Fibroblast of mammary gland (primary cell): Measurements from ENCODE around the gene RASGRP1.

Source experiments
- DNase-seq: peaks from one replicate; pipeline ENCODE4 v3.0.0-alpha.2; 2010; ENCODE audit warnings: low read depth
- H3K4me3 ChIP-seq: 2 replicates; pipeline ENCODE4 v1.5.1; 2011; ENCODE audit warnings: low read depth, mild to moderate bottlenecking, low read length, moderate library complexity; ENCODE audit not compliant: control insufficient read depth
- CTCF ChIP-seq: conservative IDR thresholded peaks from 2 replicates; pipeline ENCODE4 v1.5.1; 2011; ENCODE audit warnings: low read depth, low read length, inconsistent platforms; ENCODE audit not compliant: control insufficient read depth, insufficient read depth

RASGRP1 gene

GRCh38 chr15:38461066-38461833 lies 103.4 kb downstream of the RASGRP1 start:
- H3K4me3 ChIP-seq, result no peak overlapping the region
- DNase-seq, result peak; percentile 24
- TF ChIP-seq CTCF, result no peak

- no peak for DNase-seq
- no peak for TF ChIP-seq CTCF
- H3K4me3 ChIP-seq, result no peak overlapping the region
Measured at GRCh38 chr15:38460543-38460942, 104.1 kb downstream of the RASGRP1 start.

GRCh38 chr15:38459480-38459879 lies 105.1 kb downstream of the RASGRP1 start:
- no peak overlapping the region for H3K4me3 ChIP-seq
- no peak for TF ChIP-seq CTCF
- no peak for DNase-seq

- no peak for TF ChIP-seq CTCF
- no peak overlapping the region for H3K4me3 ChIP-seq
- DNase-seq, result no peak
Measured at GRCh38 chr15:38458646-38459045, 106.0 kb downstream of the RASGRP1 start.

GRCh38 chr15:38455092-38455491 lies 109.5 kb downstream of the RASGRP1 start:
- DNase-seq, result peak; percentile 38
- TF ChIP-seq CTCF, result no peak

GRCh38 chr15:38454696-38455090 lies 109.9 kb downstream of the RASGRP1 start:
- H3K4me3 ChIP-seq, result peak overlapping the region; percentile 98
- TF ChIP-seq CTCF, result no peak
- no peak for DNase-seq

More at GRCh38 chr15:38455092-38455491, 109.5 kb downstream of the RASGRP1 start:
- peak overlapping the region; percentile 98 for H3K4me3 ChIP-seq
